PC-9 (cell line): Measurements from ENCODE around the gene SRPK1. TPM values are rescaled to one million over a fixed set of nuclear protein-coding genes. Genes with fewer than 3 reads are reported as not detected.

ENCODE experiments used
- BruUV-seq: library from RNA; stranded (reverse); fragments of 400-500 nt; replicated peaks from 2 replicates; lab custom pipeline; 2021; lab: Mats Ljungman, UMichigan
- CTCF ChIA-PET: fragments of 300-600 bp; sonication (Branson Sonifier 250); formaldehyde crosslinking; loops from one replicate; lab custom pipeline; 2022; ENCODE audit warnings: antibody characterized with exemption; lab: Charles Lee
- POLR2A ChIA-PET: fragments of 300-600 bp; sonication (Branson Sonifier 250); formaldehyde crosslinking; loops from one replicate; lab custom pipeline; 2022; ENCODE audit warnings: antibody characterized with exemption; ENCODE audit not compliant: unreplicated experiment; lab: Charles Lee
- DNase-seq, 2 experiments: peaks; one replicate each; pipeline versions ENCODE4 v3.0.0 to v3.0.0-alpha.2; 2015 to 2022; ENCODE audit warnings: mixed read lengths in 1 of 2
- H2AFZ ChIP-seq: fragments of 200-600 bp; sonication (generic); 2 replicates; pipeline ENCODE4 v1.8.1; 2017; ENCODE audit warnings: antibody characterized with exemption
- H3F3A ChIP-seq: fragments of 200-600 bp; sonication (generic); 2 replicates; pipeline ENCODE4 v1.8.1; 2017; ENCODE audit warnings: antibody characterized with exemption, mild to moderate bottlenecking, low read depth; ENCODE audit not compliant: insufficient read depth
- H3K27ac ChIP-seq: fragments of 200-600 bp; sonication (generic); 2 replicates; pipeline ENCODE4 v1.6.1; 2016; ENCODE audit warnings: mixed run types
- H3K27me3 ChIP-seq: fragments of 200-600 bp; sonication (generic); 2 replicates; pipeline ENCODE4 v1.6.1; 2016; ENCODE audit warnings: low read depth, mixed run types; ENCODE audit not compliant: insufficient read depth
- H3K36me3 ChIP-seq: fragments of 200-600 bp; sonication (generic); 2 replicates; pipeline ENCODE4 v1.6.1; 2016; ENCODE audit warnings: low read depth, mixed run types
- H3K4me1 ChIP-seq: fragments of 200-600 bp; sonication (generic); replicated peaks from 2 replicates; pipeline ENCODE4 v1.6.1; 2016; ENCODE audit warnings: mixed run types; ENCODE audit not compliant: insufficient read depth
- H3K4me2 ChIP-seq: fragments of 200-600 bp; sonication (generic); 2 replicates; pipeline ENCODE4 v1.6.1; 2017; ENCODE audit warnings: mixed run types
- H3K4me3 ChIP-seq: fragments of 200-600 bp; sonication (generic); 2 replicates; pipeline ENCODE4 v1.6.1; 2016; ENCODE audit warnings: mixed run types
- H3K79me2 ChIP-seq: fragments of 200-600 bp; sonication (generic); 2 replicates; pipeline ENCODE4 v1.6.1; 2017; ENCODE audit warnings: low read depth, mixed run types
- H3K9me2 ChIP-seq: fragments of 200-600 bp; sonication (generic); 2 replicates; pipeline ENCODE4 v1.8.1; 2017; ENCODE audit warnings: mild to moderate bottlenecking; ENCODE audit not compliant: insufficient read depth
- H3K9me3 ChIP-seq: fragments of 200-600 bp; sonication (generic); 2 replicates; pipeline ENCODE4 v1.8.1; 2016; ENCODE audit warnings: low read depth; ENCODE audit not compliant: insufficient read depth
- H4K20me1 ChIP-seq: fragments of 200-600 bp; sonication (generic); 2 replicates; pipeline ENCODE4 v1.8.1; 2017; ENCODE audit not compliant: insufficient read depth
- CTCF ChIP-seq: fragments of 200-600 bp; sonication (generic); conservative IDR thresholded peaks from 2 replicates; pipeline ENCODE4 v1.6.1; 2017; ENCODE audit warnings: mixed run types, antibody characterized with exemption, mild to moderate bottlenecking, moderate library complexity
- EZH2 ChIP-seq: fragments of 200-600 bp; sonication (generic); IDR thresholded peaks from 2 replicates; pipeline ENCODE4 v1.8.0; 2017; ENCODE audit warnings: antibody characterized with exemption, low read depth
- intact Hi-C: fragments of 100-400 bp; cut with micrococcal nuclease; formaldehyde crosslinking; loops from one replicate; pipeline ENCODE4 v1.10.0; 2022; ENCODE audit not compliant: unreplicated experiment
- total RNA-seq: library from RNA; stranded (reverse); gene quantifications from 2 replicates; pipeline ENCODE4 v1.2.3, GENCODE V29; 2021

The SRPK1 gene
- total RNA-seq, 1 experiment from 2014 or later = 98.7 TPM

GRCh38 chr6:35795453-35796071, 125.3 kb downstream of the SRPK1 start:
- Histone ChIP-seq H3F3A (no peaks in the 10 kb centered on the region), H3K4me1 (no peaks in the 10 kb centered on the region), H3K27ac (no peak overlapping the region), H3K27me3 (no peaks in the 10 kb centered on the region), H3K9me3 (no peaks in the 10 kb centered on the region), H3K9me2 (no peaks in the 10 kb centered on the region), H3K36me3 (no peaks in the 10 kb centered on the region), H3K79me2 (no peaks in the 10 kb centered on the region), H4K20me1 (no peaks in the 10 kb centered on the region), H3K4me3 (no peak overlapping the region), H2AFZ (no peak overlapping the region), H3K4me2 (no peak overlapping the region)
- ChIA-PET CTCF (no interaction called here), POLR2A (no interaction called here)
- intact Hi-C loops = no loop called here
- TF ChIP-seq CTCF (no peak), EZH2 (no peak)
- no TSS peak for BruUV-seq
- no peak for DNase-seq

GRCh38 chr6:35794536-35795452, 126.1 kb downstream of the SRPK1 start:
- TF ChIP-seq CTCF = no peak
- TF ChIP-seq EZH2 = no peak
- no peaks in the 10 kb centered on the region for H3F3A ChIP-seq
- H3K9me2 ChIP-seq = no peaks in the 10 kb centered on the region
- no peaks in the 10 kb centered on the region for H3K27me3 ChIP-seq
- H3K79me2 ChIP-seq = no peaks in the 10 kb centered on the region
- CTCF ChIA-PET = no interaction called here
- no peaks in the 10 kb centered on the region for H3K36me3 ChIP-seq
- H3K4me2 ChIP-seq = no peak overlapping the region
- DNase-seq = no peak
- POLR2A ChIA-PET = no interaction called here
- no peaks in the 10 kb centered on the region for H3K9me3 ChIP-seq
- no peaks in the 10 kb centered on the region for H3K4me1 ChIP-seq
- no peak overlapping the region for H2AFZ ChIP-seq
- intact Hi-C loops = no loop called here
- no TSS peak for BruUV-seq
- H4K20me1 ChIP-seq = no peaks in the 10 kb centered on the region
- H3K27ac ChIP-seq = no peak overlapping the region
- no peak overlapping the region for H3K4me3 ChIP-seq

GRCh38 chr6:35790683-35791082, 130.2 kb downstream of the SRPK1 start:
- Histone ChIP-seq H3F3A (no peaks in the 10 kb centered on the region), H3K4me2 (no peak overlapping the region), H3K27me3 (peaks cover 4% of the 10 kb centered on the region; the same call in 1 of the 2 replicates), H3K79me2 (no peaks in the 10 kb centered on the region), H3K9me3 (no peaks in the 10 kb centered on the region), H4K20me1 (no peaks in the 10 kb centered on the region), H3K27ac (no peak overlapping the region), H3K4me1 (no peaks in the 10 kb centered on the region), H2AFZ (no peak overlapping the region), H3K4me3 (no peak overlapping the region), H3K36me3 (no peaks in the 10 kb centered on the region), H3K9me2 (no peaks in the 10 kb centered on the region)
- intact Hi-C loops = no loop called here
- DNase-seq = no peak
- ChIA-PET CTCF (interaction anchor here (0.7 kb wide), 1 partner anchor 19 kb away, joined by 4 read pairs; no protein-coding TSS in a partner anchor), POLR2A (no interaction called here)
- no TSS peak for BruUV-seq
- TF ChIP-seq EZH2 (no peak), CTCF (no peak)
